Measurements from ENCODE around the gene FASN.

The FASN gene

GRCh38 chr17:82117139-82118090 lies 19.4 kb upstream of the FASN start:
- DNase-seq, result no peak

GRCh38 chr17:82116246-82116645 lies 18.2 kb upstream of the FASN start:
- no peak for DNase-seq

GRCh38 chr17:82114872-82115271 lies 16.8 kb upstream of the FASN start:
- DNase-seq, result no peak

- DNase-seq, result no peak
Observed at GRCh38 chr17:82114447-82114846, 16.4 kb upstream of the FASN start.

GRCh38 chr17:82113941-82114340 lies 15.9 kb upstream of the FASN start:
- no peak for DNase-seq

GRCh38 chr17:82113422-82113821 lies 15.4 kb upstream of the FASN start:
- DNase-seq, result no peak

- no peak for DNase-seq
Observed at GRCh38 chr17:82112914-82113311, 14.9 kb upstream of the FASN start.

- no peak for DNase-seq
Observed at GRCh38 chr17:82112181-82112913, 14.3 kb upstream of the FASN start.

GRCh38 chr17:82110298-82110697 lies 12.3 kb upstream of the FASN start:
- DNase-seq, result no peak

- DNase-seq, result no peak
Observed at GRCh38 chr17:82108961-82109475, 11.0 kb upstream of the FASN start.

GRCh38 chr17:82108496-82108945 lies 10.5 kb upstream of the FASN start:
- DNase-seq, result no peak

GRCh38 chr17:82108038-82108437 lies 10.0 kb upstream of the FASN start:
- DNase-seq, result no peak

- DNase-seq, result no peak
Observed at GRCh38 chr17:82107341-82107860, 9.4 kb upstream of the FASN start.

GRCh38 chr17:82106688-82107305 lies 8.8 kb upstream of the FASN start:
- no peak for DNase-seq

- DNase-seq, result peak; percentile 36 to 39
Observed at GRCh38 chr17:82105882-82106687, 8.0 kb upstream of the FASN start.

- DNase-seq, result no peak
Observed at GRCh38 chr17:82105417-82105881, 7.4 kb upstream of the FASN start.

- DNase-seq, result no peak
Observed at GRCh38 chr17:82104797-82105416, 6.9 kb upstream of the FASN start.

- DNase-seq, result no peak
Observed at GRCh38 chr17:82103553-82104451, 5.8 kb upstream of the FASN start.

GRCh38 chr17:82101767-82102679 lies 4.0 kb upstream of the FASN start:
- no peak for DNase-seq
